H1 (cell line): ENCODE measurements around the gene WDFY4.

Experiments used
- POLR2A ChIP-seq, 2 experiments: IDR thresholded peaks; 1 replicate in 1 of 2; 2 replicates in 1 of 2; pipeline ENCODE4 v1.6.1; 2011; ENCODE audit warnings: low read depth in 2 of 2, low read length in 2 of 2, mild to moderate bottlenecking in 2 of 2; ENCODE audit errors: control extremely low read depth in 1 of 2
- POLR2AphosphoS5 ChIP-seq: IDR thresholded peaks from 2 replicates; pipeline ENCODE4 v1.6.1; 2011; ENCODE audit warnings: low read depth, low read length
- RAD21 ChIP-seq, 2 experiments: IDR thresholded peaks in 1 of 2; conservative IDR thresholded peaks in 1 of 2; 2 replicates each; pipeline ENCODE4 v1.6.1; 2011; ENCODE audit warnings: low read depth in 2 of 2, low read length in 2 of 2, improper control_type of control experiment in 1 of 2, inconsistent platforms in 1 of 2, mild to moderate bottlenecking in 1 of 2, moderate library complexity in 1 of 2
- SIN3A ChIP-seq, 2 experiments: IDR thresholded peaks in 1 of 2; conservative IDR thresholded peaks in 1 of 2; 2 replicates each; pipeline ENCODE4 v1.6.1; 2011 to 2012; ENCODE audit warnings: low read length in 2 of 2, improper control_type of control experiment in 1 of 2, low read depth in 1 of 2, mild to moderate bottlenecking in 1 of 2
- SP4 ChIP-seq: IDR thresholded peaks from 2 replicates; pipeline ENCODE4 v1.6.1; 2012; ENCODE audit warnings: low read length, inconsistent platforms
- TF ChIP-seq, protein P1 (sequence below), 3 experiments: IDR thresholded peaks; 1 replicate in 2 of 3; 2 replicates in 1 of 3; pipeline versions ENCODE4 v1.5.1 to v1.6.1; 2011; ENCODE audit warnings: low read length in 3 of 3, mild to moderate bottlenecking in 3 of 3, inconsistent platforms in 2 of 3, low read depth in 1 of 3, moderate library complexity in 1 of 3; ENCODE audit not compliant: insufficient read depth in 1 of 3; ENCODE audit errors: control extremely low read depth in 1 of 3
- TF ChIP-seq, protein P2 (sequence below): IDR thresholded peaks from 2 replicates; pipeline ENCODE4 v1.6.1; 2012; ENCODE audit warnings: low read length, inconsistent platforms

DNA sequence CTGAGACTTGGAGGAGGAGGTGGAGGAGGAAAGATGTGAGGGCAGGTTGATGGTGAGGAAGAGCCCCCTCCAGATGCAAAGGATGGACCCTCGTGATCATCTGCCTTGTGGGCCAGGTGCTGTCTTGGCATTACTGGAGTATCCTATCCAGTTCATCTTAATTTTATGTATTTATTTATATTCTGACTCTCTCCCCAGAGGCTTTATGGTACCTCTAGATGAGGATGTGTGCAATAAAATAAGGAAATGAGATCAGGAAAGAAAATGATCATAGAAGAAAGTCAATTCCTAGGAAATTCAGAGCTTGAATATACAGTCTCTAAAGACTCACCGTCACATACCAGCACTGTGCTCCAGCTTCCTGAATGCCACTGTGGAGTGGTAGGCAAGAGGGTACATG, 160.8 kb downstream of the WDFY4 start:
- no peak for TF ChIP-seq POLR2A (IDR thresholded peaks at IDR 0.05; ENCODE audit: control extremely low read depth in 1 of 2, low read depth in 2 of 2, low read length in 2 of 2)
- TF ChIP-seq POLR2AphosphoS5 = no peak
- TF ChIP-seq, protein P1, sequence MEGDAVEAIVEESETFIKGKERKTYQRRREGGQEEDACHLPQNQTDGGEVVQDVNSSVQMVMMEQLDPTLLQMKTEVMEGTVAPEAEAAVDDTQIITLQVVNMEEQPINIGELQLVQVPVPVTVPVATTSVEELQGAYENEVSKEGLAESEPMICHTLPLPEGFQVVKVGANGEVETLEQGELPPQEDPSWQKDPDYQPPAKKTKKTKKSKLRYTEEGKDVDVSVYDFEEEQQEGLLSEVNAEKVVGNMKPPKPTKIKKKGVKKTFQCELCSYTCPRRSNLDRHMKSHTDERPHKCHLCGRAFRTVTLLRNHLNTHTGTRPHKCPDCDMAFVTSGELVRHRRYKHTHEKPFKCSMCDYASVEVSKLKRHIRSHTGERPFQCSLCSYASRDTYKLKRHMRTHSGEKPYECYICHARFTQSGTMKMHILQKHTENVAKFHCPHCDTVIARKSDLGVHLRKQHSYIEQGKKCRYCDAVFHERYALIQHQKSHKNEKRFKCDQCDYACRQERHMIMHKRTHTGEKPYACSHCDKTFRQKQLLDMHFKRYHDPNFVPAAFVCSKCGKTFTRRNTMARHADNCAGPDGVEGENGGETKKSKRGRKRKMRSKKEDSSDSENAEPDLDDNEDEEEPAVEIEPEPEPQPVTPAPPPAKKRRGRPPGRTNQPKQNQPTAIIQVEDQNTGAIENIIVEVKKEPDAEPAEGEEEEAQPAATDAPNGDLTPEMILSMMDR (IDR thresholded peaks at IDR 0.05; ENCODE audit: control extremely low read depth in 1 of 3, insufficient read depth in 1 of 3, low read depth in 1 of 3, low read length in 3 of 3) = no peak
- TF ChIP-seq SP4 = no peak
- TF ChIP-seq SIN3A (conservative IDR thresholded peaks at IDR 0.05 in 1 of 2, IDR thresholded peaks at IDR 0.05 in 1 of 2; ENCODE audit: low read depth in 1 of 2, low read length in 2 of 2) = no peak
- TF ChIP-seq, protein P2, sequence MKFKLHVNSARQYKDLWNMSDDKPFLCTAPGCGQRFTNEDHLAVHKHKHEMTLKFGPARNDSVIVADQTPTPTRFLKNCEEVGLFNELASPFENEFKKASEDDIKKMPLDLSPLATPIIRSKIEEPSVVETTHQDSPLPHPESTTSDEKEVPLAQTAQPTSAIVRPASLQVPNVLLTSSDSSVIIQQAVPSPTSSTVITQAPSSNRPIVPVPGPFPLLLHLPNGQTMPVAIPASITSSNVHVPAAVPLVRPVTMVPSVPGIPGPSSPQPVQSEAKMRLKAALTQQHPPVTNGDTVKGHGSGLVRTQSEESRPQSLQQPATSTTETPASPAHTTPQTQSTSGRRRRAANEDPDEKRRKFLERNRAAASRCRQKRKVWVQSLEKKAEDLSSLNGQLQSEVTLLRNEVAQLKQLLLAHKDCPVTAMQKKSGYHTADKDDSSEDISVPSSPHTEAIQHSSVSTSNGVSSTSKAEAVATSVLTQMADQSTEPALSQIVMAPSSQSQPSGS = no peak
- no peak for TF ChIP-seq RAD21 (IDR thresholded peaks at IDR 0.05 in 1 of 2, conservative IDR thresholded peaks at IDR 0.05 in 1 of 2; ENCODE audit: low read depth in 2 of 2, low read length in 2 of 2)
